Ovary (tissue), 9 donors: ENCODE measurements around the gene PPP1R36. TPM values are rescaled to one million over a fixed set of nuclear protein-coding genes. Genes with fewer than 3 reads are reported as not detected.

Source experiments
- DNase-seq, 5 donors: peaks; one replicate each; pipeline ENCODE4 v3.0.0-alpha.2; 2019 to 2020
- H3K27ac ChIP-seq, 2 donors: fragments of 200-600 bp; one replicate each; pipeline versions ENCODE4 v1.5.1 to v1.8.0; 2019 to 2022
- H3K27me3 ChIP-seq: fragments of 200-600 bp; one replicate; pipeline ENCODE4 v1.8.0; 2022
- H3K36me3 ChIP-seq: fragments of 200-600 bp; sonication (generic); one replicate; pipeline ENCODE4 v1.5.1; 2019
- H3K4me1 ChIP-seq: one replicate; pipeline ENCODE4 v1.8.1; 2013; ENCODE audit warnings: mild to moderate bottlenecking, moderate library complexity; ENCODE audit not compliant: insufficient read depth
- H3K4me3 ChIP-seq: fragments of 200-600 bp; sonication (generic); one replicate; pipeline ENCODE4 v1.5.1; 2017
- H3K9me3 ChIP-seq, 2 donors: fragments of 200-600 bp in 1 of 2; sonication (generic) in 1 of 2; one replicate each; pipeline versions ENCODE4 v1.5.1 to v1.8.1; 2013 to 2019; ENCODE audit warnings: mild to moderate bottlenecking in 1 of 2, moderate library complexity in 1 of 2
- CTCF ChIP-seq, 3 donors: fragments of 450-650 bp in 2 of 3; fragments of 200-600 bp in 1 of 3; IDR thresholded peaks; one replicate each; pipeline versions ENCODE4 v1.5.1 to v1.8.0; 2016 to 2022; ENCODE audit warnings: antibody characterized with exemption in 3 of 3, mild to moderate bottlenecking in 1 of 3
- EP300 ChIP-seq: sonication (generic); formaldehyde crosslinking; IDR thresholded peaks from one replicate; pipeline ENCODE4 v1.6.1; 2017; ENCODE audit warnings: antibody characterized with exemption
- POLR2A ChIP-seq: fragments of 450-650 bp; IDR thresholded peaks from one replicate; pipeline ENCODE4 v1.6.1; 2017; ENCODE audit warnings: antibody characterized with exemption, mild to moderate bottlenecking, moderate library complexity
- WGBS, 3 donors: extraction: QIAGEN DNeasy Blood & Tissue Kit in 1 of 3; methylation state at CpG; one replicate each; pipeline versions ENCODE4 v1.1.5 to v1.1.7; 2013 to 2017; 5-methylcytosine and 5-hydroxymethylcytosine counted together
- intact Hi-C, 4 donors: fragments of 100-400 bp; cut with DNase I; formaldehyde crosslinking; loops; one replicate each; pipeline versions ENCODE4 v1.11.0 to v1.15.1; 2022 to 2023
- polyA plus RNA-seq, 2 donors: library from polyadenylated mRNA; stranded (reverse); fragments of 200-250 nt in 1 of 2; fragments of 350-450 nt in 1 of 2; fragmentation: Illumina TruSeq in 1 of 2; extraction: RNeasy Lipid Tissue Mini Kit (QIAGEN cat#74804) in 1 of 2; gene quantifications; one replicate each; pipeline ENCODE4 v1.2.3, GENCODE V29; 2013 to 2014
- small RNA-seq: library from RNA; depleted of rRNA; stranded (forward); fragments of <200 nt; gene quantifications from one replicate; pipeline ENCODE3, GENCODE V24; 2016
- total RNA-seq, 7 donors: library from RNA; depleted of rRNA in 2 of 7; stranded (reverse); fragments of >200 nt in 2 of 7; fragmentation: NEBNext Ultra II Directional in 3 of 7; extraction: Animal tissue kit (Norgen Biotek cat#: 25700) in 3 of 7; gene quantifications; one replicate each; pipeline versions ENCODE4 v1.1.0 to v1.2.4, GENCODE V29; 2016 to 2023
- donor health status: DM: no; HTN: no; CAD: no; lungs with moderate emphysema.
- donor health status: DM: no; HTN: no; CAD: no.
- donor health status: Bipolar disorder and iron deficiency.
- donor health status: DM: yes; HTN: yes; CAD: no.
- donor health status: DM: no; HTN: no; CAD: no.
- donor health status: DM: yes; HTN: yes; CAD: no.

The PPP1R36 gene
- total and polyA plus RNA-seq, 9 donors: 0.24 to 6.7 (median 0.48) TPM; not detected in 2

- TF ChIP-seq POLR2A: no peak
- TF ChIP-seq CTCF (IDR thresholded peaks at IDR 0.05): no peak
- no peak for TF ChIP-seq EP300
- H3K27me3 ChIP-seq: no peaks in the 10 kb centered on the region
- 66 to 75% (median 74%) methylated on average over 2 of the region's 2 CpGs for WGBS, 3 donors
- H3K27ac ChIP-seq: no peak overlapping the region
- no peak overlapping the region for H3K4me3 ChIP-seq
- no peaks in the 10 kb centered on the region for H3K36me3 ChIP-seq
- intact Hi-C loops: loop anchor here in 3 of 4 donors (2.0 to 10.0 kb wide), 4 partner anchors 94 to 124 kb away; partner anchors contain the start of genes HSPA2 (in 3 of the 3) and PPP1R36 (in 1 of the 3)
- H3K9me3 ChIP-seq: no peaks in the 10 kb centered on the region
- H3K4me1 ChIP-seq: no peaks in the 10 kb centered on the region
- no peak for DNase-seq
These were observed 88.9 kb downstream of the PPP1R36 start for GRCh38 chr14:64638625-64639024.

Small RNA genes lying within 50 kb of the gene (small RNA-seq; reads per million reads assigned to genes)
- not detected for gene AL049869.4

Other genes with a start within 250 kb of the PPP1R36 start
- gene MTHFD1, start 161.6 kb upstream of the PPP1R36 start, total RNA-seq: 10 to 100 TPM; 16.3 to 77.6 (median 52.1) TPM
- 10 to 100 TPM; 21.5 to 63.7 TPM for gene MTHFD1, start 161.6 kb upstream of the PPP1R36 start, polyA plus RNA-seq
- 1 to 10 TPM in 1 of 7 donors, under 1 TPM in 6; 0.12 to 1.7 (median 0.56) TPM for gene AKAP5, start 84.5 kb upstream of the PPP1R36 start, total RNA-seq
- under 1 TPM; 0.16 to 0.83 TPM for gene AKAP5, start 84.5 kb upstream of the PPP1R36 start, polyA plus RNA-seq
- 10 to 100 TPM; 10.2 to 22.6 (median 13.9) TPM for gene ZBTB25, start 46.1 kb upstream of the PPP1R36 start, total RNA-seq
- 10 to 100 TPM in 1 of 2 donors, 1 to 10 TPM in 1; 3.5 to 12.3 TPM for gene ZBTB25, start 46.1 kb upstream of the PPP1R36 start, polyA plus RNA-seq
- gene ZBTB1, start 45.2 kb upstream of the PPP1R36 start, total RNA-seq: 10 to 100 TPM; 30.6 to 35.8 (median 34.6) TPM
- 10 to 100 TPM; 13.0 to 28.3 TPM for gene ZBTB1, start 45.2 kb upstream of the PPP1R36 start, polyA plus RNA-seq
- 10 to 100 TPM in 3 of 7 donors, 1 to 10 TPM in 4; 5.1 to 49.7 (median 9.9) TPM for gene HSPA2, start 9.2 kb upstream of the PPP1R36 start, total RNA-seq
- 1 to 10 TPM; 6.2 to 8.4 TPM for gene HSPA2, start 9.2 kb upstream of the PPP1R36 start, polyA plus RNA-seq
- gene PLEKHG3, start 154.5 kb downstream of the PPP1R36 start, total RNA-seq: 10 to 100 TPM; 17.5 to 92.9 (median 78.4) TPM
- 10 to 100 TPM; 26.3 to 34.2 TPM for gene PLEKHG3, start 154.5 kb downstream of the PPP1R36 start, polyA plus RNA-seq